ENCODE results near the gene DACH1.

DNA sequence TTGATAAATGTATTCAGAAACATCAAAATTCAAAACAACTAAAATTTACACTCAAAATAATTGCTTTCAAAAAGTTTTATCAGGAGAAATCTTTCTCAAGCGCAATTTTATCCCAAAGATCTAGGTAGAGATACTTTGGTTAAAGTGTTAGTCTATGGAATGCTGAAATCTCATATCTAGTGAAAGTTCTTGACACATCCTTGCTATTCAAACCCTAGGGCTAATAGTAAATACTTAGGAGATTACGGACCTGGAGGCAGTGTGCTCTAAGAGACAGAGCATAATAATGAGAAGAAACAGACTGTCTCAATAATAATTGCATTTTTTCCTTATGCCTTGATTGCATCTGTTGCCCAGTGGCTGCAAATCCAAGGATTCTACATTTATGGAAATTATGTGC, 330.8 kb downstream of the DACH1 start:
- TF ChIP-seq, protein P1, sequence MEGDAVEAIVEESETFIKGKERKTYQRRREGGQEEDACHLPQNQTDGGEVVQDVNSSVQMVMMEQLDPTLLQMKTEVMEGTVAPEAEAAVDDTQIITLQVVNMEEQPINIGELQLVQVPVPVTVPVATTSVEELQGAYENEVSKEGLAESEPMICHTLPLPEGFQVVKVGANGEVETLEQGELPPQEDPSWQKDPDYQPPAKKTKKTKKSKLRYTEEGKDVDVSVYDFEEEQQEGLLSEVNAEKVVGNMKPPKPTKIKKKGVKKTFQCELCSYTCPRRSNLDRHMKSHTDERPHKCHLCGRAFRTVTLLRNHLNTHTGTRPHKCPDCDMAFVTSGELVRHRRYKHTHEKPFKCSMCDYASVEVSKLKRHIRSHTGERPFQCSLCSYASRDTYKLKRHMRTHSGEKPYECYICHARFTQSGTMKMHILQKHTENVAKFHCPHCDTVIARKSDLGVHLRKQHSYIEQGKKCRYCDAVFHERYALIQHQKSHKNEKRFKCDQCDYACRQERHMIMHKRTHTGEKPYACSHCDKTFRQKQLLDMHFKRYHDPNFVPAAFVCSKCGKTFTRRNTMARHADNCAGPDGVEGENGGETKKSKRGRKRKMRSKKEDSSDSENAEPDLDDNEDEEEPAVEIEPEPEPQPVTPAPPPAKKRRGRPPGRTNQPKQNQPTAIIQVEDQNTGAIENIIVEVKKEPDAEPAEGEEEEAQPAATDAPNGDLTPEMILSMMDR (IDR thresholded peaks at IDR 0.05; ENCODE audit: insufficient read depth, low read length), result no peak
- no peak for TF ChIP-seq POLR2AphosphoS5 (IDR thresholded peaks at IDR 0.05; ENCODE audit: low read depth)
- TF ChIP-seq, protein P2, sequence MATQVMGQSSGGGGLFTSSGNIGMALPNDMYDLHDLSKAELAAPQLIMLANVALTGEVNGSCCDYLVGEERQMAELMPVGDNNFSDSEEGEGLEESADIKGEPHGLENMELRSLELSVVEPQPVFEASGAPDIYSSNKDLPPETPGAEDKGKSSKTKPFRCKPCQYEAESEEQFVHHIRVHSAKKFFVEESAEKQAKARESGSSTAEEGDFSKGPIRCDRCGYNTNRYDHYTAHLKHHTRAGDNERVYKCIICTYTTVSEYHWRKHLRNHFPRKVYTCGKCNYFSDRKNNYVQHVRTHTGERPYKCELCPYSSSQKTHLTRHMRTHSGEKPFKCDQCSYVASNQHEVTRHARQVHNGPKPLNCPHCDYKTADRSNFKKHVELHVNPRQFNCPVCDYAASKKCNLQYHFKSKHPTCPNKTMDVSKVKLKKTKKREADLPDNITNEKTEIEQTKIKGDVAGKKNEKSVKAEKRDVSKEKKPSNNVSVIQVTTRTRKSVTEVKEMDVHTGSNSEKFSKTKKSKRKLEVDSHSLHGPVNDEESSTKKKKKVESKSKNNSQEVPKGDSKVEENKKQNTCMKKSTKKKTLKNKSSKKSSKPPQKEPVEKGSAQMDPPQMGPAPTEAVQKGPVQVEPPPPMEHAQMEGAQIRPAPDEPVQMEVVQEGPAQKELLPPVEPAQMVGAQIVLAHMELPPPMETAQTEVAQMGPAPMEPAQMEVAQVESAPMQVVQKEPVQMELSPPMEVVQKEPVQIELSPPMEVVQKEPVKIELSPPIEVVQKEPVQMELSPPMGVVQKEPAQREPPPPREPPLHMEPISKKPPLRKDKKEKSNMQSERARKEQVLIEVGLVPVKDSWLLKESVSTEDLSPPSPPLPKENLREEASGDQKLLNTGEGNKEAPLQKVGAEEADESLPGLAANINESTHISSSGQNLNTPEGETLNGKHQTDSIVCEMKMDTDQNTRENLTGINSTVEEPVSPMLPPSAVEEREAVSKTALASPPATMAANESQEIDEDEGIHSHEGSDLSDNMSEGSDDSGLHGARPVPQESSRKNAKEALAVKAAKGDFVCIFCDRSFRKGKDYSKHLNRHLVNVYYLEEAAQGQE (IDR thresholded peaks at IDR 0.05; ENCODE audit: insufficient replicate concordance, low read depth), result no peak
- TF ChIP-seq SPI1 (IDR thresholded peaks at IDR 0.05; ENCODE audit: borderline replicate concordance, low read depth), result no peak
